Measurements from ENCODE around the gene GRM8.

DNA sequence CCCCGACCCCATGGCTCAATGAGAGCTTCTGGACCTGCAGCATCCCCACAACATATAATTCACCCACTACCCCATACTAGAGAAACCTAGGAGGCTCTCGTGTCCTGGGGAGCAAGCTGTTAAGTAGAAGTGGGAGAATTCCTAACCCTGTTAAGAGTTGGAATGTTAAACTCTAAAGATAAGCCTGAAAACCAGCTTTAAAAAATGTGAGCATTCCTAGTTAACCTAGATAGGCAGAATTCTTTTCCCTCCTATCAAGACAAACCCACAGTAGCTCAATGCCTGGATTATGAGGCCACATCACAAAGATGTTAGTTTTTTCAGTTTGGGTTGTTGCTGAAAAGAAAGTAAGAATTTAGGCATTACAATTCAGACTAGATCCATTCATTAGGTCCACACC lies 42.9 kb downstream of the GRM8 start:
- TF ChIP-seq, protein P1, sequence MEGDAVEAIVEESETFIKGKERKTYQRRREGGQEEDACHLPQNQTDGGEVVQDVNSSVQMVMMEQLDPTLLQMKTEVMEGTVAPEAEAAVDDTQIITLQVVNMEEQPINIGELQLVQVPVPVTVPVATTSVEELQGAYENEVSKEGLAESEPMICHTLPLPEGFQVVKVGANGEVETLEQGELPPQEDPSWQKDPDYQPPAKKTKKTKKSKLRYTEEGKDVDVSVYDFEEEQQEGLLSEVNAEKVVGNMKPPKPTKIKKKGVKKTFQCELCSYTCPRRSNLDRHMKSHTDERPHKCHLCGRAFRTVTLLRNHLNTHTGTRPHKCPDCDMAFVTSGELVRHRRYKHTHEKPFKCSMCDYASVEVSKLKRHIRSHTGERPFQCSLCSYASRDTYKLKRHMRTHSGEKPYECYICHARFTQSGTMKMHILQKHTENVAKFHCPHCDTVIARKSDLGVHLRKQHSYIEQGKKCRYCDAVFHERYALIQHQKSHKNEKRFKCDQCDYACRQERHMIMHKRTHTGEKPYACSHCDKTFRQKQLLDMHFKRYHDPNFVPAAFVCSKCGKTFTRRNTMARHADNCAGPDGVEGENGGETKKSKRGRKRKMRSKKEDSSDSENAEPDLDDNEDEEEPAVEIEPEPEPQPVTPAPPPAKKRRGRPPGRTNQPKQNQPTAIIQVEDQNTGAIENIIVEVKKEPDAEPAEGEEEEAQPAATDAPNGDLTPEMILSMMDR (IDR thresholded peaks at IDR 0.05; ENCODE audit: low read depth, low read length, poor library complexity, severe bottlenecking) = no peak
- no peak for TF ChIP-seq EZH2phosphoT487 (IDR thresholded peaks at IDR 0.05; ENCODE audit: borderline replicate concordance, low read length)
